Hematopoietic multipotent progenitor cell (in vitro differentiated cells): ENCODE measurements around the gene B3GALT5. TPM values are rescaled to one million over a fixed set of nuclear protein-coding genes. Genes with fewer than 3 reads are reported as not detected.
A peak's percentile ranks its signal among the peaks of the same experiment; 100 is the strongest.
"Not testable (repeated sequence)": the region's sequence is repeated elsewhere in the genome, so short reads cannot be mapped to it uniquely, and the experiment has no call there.

Experiments
- DNase-seq, 3 donors: peaks; one replicate each; pipeline ENCODE4 v3.0.0-alpha.2; 2011 to 2015; ENCODE audit warnings: low read depth in 2 of 3, low spot score in 2 of 3
- total RNA-seq: library from RNA; depleted of rRNA; stranded (reverse); fragments of >200 nt; gene quantifications from one replicate; pipeline ENCODE4 v1.2.3, GENCODE V29; 2012

B3GALT5 gene, protein sequence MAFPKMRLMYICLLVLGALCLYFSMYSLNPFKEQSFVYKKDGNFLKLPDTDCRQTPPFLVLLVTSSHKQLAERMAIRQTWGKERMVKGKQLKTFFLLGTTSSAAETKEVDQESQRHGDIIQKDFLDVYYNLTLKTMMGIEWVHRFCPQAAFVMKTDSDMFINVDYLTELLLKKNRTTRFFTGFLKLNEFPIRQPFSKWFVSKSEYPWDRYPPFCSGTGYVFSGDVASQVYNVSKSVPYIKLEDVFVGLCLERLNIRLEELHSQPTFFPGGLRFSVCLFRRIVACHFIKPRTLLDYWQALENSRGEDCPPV
- under 0.01 TPM for total RNA-seq

DNA sequence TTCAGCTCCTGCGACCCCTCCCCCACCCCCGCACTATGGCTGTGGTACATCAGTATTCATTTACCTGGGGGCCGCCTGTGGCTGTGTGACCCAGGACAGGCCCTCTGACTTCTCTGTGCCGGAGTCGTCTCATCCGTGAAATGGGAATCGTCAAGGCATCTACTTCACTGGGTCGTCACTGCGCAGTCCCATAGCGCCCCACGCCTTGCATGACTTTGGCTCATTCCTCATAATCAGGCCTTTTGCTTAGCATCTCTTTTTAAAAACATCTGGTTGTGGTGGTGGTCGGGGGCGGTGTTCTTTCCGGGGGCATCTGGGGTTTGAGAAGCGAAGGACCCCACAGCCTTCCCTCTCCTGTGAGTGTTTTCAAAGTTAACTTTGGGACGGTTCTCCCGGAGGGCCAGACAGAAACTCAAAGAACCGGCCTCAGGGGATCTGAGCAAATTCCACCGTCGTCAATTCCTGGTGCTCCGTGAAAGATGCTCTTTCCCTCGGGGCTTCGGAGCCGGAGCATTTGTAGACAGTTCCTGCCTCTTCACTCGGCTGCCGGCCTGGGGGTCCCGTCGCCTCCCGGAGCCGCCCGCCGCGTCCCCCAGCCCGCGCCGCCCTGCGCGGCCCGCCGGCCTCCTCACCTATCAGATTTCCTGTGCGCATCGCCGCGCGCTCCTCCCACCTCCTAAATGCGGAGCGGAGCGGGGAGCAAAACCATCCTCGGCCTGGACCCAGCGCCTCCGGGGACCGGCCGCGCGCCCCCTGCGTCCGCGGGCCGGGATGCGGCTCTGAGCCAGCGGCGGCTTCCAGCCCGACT lies at the start of gene B3GALT5:
TSS of gene B3GALT5 (plus strand) at position 708 of the 808 bp plus-strand sequence. CDS start 47,620 bp downstream, outside the sequence.
- DNase-seq, result peak in 2 of 3 donors; percentile 9 to 18

DNA sequence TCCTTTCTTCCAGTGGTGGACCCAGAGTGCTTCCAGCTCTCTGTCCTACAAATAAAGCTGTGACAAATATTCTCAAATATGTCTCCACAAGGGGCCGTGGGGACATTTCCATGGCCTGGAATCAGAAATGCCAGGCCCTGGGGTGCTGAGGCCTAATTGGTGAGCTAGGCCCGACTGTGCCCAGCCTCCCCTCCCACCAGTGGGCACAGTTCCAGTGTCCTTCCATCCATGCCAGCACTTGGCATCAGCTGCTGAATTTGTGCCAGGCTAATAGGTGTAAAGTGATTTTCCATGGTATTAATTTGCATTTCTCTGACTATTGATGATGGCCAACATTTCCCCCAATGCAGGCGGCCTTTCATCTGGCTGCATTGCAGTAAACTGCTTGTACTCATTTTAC lies 48.5 kb upstream of the B3GALT5 start:
- DNase-seq, result no peak

DNA sequence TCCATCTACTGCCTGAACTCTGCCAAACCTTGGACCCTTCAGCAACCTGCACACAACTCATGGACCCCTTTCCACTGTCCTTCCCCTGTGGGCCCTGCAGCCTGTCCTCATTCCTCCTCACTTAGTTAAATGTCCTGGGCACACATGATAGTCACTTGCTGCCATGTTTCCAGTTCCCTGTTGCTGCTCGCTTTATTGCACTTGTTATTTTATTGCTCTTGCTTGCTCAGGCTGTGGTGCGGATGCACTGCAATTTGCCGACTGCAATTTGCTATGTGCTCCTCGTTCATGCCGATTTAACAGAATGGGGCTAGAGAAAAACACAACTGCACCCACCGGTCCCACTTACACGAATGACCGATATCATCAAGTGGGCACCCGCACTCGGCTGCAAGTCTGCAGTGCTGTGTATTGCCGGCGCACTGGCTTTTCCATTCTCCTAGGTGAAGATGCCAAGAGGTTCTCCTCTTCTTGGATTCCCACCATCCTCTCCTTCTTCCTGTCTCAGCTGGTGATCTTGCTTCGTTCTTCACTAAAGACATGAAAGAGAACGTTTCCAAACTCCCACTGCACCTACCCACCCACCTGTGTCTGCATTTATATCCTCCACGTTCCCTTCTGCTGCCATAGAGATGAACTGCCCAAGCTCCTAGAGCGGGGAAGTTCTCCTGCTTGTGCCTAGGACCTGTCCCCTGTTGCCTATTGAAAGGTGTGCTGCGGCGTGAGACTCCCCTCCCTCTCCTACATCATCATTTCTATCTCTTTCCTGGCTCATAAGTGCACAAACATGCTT lies 45.4 kb upstream of the B3GALT5 start:
- no peak for DNase-seq

DNA sequence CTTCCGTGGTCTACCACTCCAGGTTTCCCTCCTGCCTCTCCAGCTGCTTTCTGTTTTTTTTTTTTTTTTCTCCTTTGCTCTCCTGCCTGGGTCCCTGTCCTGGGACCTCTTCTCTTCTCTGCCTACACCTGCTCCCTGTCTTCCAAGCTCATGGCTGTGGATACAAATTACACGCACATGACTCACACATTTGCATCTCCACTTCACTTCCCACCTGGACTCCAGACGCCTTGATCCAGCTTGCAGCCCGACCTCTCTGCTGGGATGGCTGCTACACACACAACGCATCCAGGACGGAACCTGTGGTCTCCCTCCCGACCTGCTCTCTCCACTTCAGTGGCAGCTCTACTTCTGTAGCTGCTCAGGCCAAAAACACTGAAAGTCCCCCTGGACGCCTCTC lies 44.4 kb upstream of the B3GALT5 start:
- DNase-seq, result no peak

DNA sequence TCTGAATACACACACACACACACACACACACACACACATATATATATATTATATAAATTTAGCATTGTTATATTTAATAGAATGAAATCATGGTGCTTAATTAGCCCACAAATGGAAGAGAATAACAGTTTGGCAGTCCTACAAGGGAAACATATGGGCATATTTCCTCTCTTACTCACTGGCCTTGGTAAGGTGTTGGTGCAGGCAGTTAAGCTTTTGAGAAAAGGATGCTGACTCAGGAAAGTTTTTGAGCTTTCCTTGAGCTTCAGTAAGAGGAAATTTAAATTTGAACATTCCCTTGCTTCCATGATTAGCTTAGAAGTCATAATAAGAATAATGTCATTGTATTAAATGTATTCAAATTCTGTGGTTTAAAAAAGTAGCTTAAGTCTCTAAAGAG lies 37.0 kb upstream of the B3GALT5 start:
- DNase-seq, result peak in 2 of 3 donors; percentile 11 to 34

DNA sequence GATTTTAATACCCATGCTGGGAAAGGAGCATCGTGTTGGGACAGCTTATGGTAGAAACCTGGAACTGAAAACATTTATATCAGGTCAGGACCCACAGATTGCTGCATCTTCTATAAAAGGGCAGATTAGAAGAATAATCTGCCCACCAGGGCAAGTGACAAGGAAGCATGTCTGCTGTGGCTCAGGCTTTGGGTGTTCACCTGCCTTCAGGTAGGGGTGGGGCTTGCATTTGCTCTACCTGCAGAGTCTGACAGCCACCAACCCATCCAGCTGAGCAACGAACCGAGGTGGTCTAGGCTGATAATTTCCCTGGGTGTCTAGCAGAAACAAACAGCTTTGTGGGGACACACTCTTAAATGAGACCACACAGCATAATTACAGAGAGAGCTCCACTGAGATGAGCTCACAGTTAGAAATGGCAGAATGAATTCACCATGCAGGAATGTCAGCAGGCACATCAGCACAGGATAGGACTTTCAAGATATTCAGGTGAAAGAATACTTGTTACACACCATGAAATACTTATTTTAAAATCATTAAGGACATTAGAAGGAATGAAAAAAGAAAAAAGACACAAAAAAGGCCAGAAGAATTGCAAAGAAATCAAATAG lies 36.1 kb upstream of the B3GALT5 start:
- no peak for DNase-seq

DNA sequence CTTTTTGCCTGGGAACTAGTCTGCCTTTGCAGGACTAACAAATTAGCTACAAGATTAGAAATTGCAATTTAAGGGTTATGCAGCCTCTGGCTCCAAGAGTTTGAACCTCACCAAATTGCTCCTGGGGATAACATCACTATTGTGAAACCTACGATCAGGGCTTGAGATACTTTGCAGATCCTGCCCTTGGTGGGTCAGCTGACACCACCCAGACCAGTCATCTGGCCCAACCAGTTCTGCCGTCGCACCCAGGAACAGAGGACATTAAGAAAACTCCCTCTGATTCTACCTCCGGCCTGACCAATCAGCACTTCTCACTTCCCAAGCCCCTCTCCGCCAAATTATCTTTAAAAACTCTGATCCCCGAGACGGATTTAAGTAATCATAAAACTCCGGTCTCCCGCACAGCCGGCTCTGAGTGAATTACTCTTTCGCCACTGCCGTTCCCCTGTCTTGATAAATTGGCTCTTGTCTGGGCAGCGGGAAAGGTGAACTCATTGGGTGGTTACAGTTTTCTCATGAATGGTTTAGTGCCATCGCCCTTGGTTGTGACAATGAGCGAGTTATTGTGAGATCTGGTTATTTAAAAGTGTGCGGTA lies 32.9 kb upstream of the B3GALT5 start:
- no peak for DNase-seq

DNA sequence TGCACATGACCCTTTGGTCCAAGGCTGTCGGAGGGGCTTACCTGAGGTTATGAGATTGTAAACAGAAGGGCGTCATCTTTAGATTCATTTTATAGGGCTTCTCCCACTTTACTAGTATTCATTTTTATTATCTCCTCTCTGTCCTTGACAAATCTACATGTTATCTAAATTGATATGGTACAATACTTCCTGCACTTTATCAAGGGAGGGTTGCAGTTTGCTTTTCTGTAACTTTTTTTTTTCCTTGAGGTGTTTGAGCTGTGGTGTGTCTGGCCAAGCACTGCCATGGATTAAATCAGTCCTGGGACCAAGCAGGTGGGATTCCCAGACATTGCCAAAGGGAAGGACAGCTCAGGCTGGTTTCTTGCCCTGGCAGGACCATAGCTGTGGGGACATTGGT lies 32.0 kb upstream of the B3GALT5 start:
- DNase-seq, result no peak

DNA sequence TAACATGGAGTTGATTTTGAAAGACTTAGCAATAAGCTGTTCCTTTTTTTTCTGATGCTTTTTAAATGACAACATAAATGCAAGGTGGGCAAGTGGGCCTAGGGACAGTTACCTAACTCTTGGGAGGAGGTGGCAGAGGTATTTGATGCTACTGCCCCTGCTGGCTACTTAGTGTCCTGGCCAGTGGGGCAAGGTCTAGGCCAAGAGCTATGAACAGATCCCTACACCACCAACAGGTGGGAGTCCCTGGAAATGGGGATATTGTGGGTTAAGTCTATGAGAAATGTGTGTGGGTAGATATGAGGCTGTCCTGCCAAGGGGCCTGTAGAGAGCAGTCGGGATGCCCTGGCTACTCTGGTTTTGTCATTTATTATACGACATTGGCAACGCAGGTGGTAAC lies 31.3 kb upstream of the B3GALT5 start:
- no peak for DNase-seq

DNA sequence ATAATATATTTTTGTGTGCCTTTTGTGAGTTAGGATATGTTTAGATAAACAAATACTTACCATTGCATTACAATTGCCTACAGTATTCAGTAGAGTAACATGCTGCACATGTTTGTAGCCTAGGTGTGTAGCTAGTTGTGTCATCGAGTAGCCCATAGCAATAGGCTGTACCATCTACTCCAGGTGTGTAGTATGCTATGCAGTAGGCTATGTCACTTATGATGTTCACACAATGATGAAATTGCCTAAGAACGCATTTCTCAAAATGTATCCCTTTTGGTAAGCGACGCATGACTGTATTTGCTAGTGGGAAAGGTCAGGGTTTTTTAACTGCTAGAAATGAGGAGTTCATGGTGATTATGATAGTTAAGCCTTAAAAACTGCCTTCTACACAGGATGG lies 30.0 kb upstream of the B3GALT5 start:
- no peak for DNase-seq

DNA sequence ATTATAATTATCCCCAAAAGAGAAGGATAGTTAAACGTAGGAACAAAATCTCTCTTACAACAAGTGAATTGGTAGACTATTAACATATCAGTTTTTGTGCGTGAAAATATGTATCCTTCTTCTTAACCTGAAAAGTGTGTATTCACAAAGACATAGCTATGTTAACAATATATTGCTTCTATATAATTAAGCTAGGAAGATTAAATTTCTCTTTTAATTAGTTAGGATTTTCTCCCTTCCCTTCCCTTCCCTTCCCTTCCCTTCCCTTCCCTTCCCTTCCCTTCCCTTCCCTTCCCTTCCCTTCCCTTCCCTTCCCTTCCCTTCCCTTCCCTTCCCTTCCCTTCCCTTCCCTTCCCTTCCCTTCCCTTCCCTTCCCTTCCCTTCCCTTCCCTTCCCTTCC lies 29.2 kb upstream of the B3GALT5 start:
- not testable (repeated sequence) for DNase-seq

DNA sequence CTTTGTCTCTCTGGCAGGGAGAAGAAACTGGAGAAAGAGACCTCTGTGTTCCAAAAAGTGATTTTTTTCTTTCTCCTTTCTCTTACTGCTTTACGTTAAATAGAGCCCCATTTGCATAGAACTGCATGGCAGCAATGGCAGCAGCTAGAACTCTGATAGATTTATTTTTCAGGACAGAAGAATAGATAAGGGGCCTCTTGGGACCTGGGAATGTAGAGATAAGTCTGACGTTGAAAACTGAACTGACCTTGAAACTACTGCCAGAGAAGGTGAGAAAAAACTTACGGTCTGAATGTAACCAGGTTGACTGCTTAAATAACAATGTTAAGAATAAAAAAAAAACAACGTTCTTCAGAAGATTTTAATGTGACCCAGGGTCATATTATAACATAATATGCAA lies 25.4 kb upstream of the B3GALT5 start:
- no peak for DNase-seq

DNA sequence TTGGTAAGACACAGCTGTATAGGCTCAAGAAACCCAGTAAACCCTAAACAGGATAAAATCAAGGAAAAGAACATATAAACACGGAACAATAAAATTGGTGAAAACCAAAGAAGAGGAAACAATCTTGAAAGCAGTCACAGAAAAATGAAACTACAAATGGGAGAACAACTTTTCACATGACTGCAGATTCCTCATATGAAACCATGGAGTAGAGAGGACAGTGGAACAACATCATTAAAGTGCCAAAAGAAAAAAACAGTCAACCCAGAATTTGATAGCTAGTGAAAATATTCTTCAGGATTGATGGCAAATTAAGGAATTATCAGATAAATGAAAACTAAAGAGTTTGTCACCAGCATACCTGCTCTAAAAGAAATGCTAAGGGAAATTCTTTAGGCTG lies 23.9 kb upstream of the B3GALT5 start:
- no peak for DNase-seq

DNA sequence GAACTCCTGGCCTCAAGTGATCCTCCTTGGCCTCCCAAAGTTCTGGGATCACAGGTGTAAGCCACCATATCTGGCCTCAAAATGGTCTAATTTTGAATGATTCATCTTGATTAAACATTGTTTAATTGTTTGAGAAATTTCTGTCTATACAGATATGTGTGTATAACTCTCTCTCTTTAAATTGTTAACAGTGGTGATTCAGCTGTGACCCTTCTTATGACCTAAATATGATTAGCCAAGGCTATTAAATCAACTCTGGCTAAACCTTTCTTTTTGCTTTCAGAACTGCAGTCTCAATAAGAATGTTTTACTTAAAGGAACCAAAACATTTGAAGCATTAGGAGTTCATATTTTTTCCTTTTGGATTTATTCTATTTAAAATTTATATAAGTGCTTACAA lies 19.2 kb upstream of the B3GALT5 start:
- DNase-seq, result no peak

DNA sequence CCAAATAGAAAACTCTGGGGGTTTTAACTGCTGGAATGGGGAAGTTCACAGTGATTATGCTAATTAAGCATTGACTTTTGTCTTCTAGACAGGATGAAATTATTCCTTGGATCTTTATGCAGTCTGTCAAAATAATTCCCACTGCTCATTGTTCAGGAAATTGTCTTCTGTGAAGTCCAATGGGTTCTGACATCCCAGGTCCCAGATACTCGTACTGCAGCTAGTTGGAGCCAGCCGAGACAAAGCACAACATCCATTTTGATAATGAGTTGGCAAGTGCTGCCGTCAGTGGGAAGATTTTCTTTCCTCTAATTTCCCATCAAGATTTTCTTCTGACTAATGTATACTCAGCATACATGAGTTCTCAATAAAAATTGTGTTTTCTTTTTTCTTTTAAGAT lies 17.3 kb upstream of the B3GALT5 start:
- no peak for DNase-seq

DNA sequence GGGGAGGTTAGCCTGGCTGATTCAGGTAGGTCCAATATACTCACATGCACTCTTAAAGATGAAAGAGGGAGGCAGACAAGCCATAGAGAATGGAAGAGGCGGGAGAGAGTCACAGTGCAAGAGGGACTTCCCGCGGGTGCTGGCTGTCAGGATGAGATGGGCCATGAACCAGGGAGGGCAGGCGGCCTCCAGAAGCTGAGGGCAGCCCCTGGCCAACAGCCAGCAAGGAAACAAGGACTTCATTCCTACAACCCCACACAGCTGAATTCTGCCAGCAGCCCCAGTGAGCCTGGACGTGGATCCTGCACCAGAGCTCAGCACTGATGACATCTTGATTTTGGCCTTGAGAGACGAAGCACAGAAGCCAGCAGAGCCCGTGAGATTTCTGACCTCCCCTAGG lies 15.1 kb upstream of the B3GALT5 start:
- DNase-seq, result no peak

DNA sequence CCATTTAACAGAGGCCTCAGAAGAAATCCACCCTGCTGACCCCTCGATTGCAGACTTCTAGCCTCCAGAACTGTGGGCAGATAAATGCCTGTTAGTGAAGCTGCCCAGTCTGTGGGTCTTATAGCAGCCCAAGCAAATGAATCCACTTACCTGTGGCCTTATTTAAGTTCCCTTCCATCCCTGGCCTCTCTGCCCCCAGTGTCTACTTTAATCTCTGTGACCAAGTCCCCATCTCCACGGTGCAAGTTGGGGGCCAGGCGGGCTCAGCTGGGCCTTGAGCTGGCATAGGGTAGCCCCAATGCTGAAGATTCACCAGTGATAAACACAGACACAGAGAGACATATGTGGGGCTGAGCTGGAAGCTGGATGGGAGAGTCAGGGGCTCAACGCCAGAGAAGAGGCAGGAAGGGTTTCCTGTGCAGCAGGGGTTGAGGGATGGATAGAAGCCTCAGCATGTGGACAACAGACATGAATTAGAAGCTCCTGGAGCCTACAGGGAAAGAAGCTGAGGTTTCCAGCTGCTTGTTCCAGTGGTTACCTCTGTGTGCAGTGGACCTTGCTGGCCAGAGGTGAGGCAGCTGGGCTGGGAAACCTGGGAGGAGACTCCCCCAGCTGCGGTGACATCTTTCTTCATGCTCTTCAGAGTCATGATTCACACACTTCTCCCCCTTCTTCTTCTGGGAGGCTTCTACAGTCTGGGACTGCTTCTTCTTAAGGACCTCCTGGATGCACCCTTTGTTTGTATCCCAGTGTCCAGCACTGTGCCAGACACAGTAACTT lies 13.4 kb upstream of the B3GALT5 start:
- no peak for DNase-seq

DNA sequence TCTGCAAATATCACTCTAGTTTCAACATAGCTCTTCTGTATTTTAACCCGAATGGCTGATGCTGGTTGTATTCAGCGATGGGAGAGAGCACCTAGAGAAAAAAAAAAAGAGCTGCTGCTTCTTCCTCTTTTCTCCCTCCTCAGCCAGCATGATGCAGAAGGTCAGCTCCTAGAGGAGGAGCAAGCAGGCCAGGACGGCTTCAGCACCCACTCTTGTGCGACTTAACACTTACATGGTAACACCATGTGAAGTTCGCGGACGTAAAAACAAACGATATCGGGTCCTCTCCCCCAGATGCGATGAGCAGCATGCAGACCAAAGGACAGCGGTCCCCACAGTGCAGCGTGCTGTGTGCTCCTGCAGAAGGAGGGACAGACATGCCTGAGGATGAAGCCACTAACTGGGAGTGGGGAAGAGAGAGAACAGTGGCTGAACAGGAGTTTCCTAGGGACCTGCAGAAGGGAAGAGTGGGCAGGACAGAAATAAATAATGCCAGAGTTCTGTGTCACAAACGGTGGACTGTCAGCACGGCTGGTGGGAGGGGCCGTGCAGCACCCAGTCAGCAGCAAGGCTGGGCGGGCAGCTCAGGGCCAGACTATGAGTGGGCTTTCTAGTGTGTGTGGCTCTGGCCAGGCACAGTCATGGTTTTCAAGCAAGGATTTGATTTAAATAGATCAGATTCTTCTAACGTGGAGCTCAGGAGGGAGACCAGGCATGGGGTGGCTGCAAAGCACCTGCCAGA lies 11.4 kb upstream of the B3GALT5 start:
- no peak for DNase-seq

DNA sequence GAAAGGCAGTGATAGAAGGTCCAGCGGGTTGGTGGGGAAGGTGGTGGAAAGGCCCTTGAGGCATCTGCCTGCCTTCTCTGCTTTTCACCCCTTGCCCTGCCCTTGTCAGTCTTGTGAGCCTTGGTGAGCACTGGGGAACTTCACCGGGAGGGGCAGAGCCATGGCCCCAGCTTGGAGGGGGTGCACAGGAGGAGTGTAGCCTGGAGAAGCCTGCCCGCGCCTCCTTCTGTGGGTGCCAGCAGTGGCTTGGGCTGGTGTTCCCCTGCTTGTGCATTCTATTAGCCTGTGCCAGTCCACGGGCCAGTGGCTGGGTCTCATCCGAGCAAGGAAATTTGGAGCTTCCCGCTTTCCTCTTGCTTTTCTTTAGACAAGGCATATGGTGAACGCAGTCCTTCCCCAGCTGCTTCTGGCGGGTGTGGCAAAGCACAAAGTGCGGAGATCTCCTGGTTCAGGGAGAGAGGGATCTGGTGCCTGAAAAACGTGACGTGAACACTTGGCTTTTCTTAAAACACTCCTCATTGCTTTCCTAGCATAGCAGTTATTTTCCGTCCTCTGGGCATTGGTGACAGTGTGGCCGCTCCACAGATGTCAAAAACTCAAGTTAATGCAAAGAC lies 10.6 kb upstream of the B3GALT5 start:
- no peak for DNase-seq
